ENCODE results near the gene PGAP1. TPM values are rescaled to one million over a fixed set of nuclear protein-coding genes. Genes with fewer than 3 reads are reported as not detected.

The PGAP1 gene
- total RNA-seq, 4 donors from 2014 or later = 6.5 to 15.6 (median 9.2) TPM

- Histone ChIP-seq H3K27me3 (no peaks in the 10 kb centered on the region), H3K36me3 (no peaks in the 10 kb centered on the region), H3K27ac (peak overlapping the region; percentile 92 to 96 (median 94)), H3K4me3 (peak overlapping the region; percentile 63 to 91 (median 86)), H3K4me1 (peaks cover 0 to 63% (median 10%) of the 10 kb centered on the region in 3 donors), H3K9me3 (no peaks in the 10 kb centered on the region)
- DNase-seq = no peak
- intact Hi-C loops (cut with DNase I) = no loop called here
- WGBS, 2 donors = 6% methylated on average over 22 of the region's 22 CpGs
- TF ChIP-seq POLR2A (IDR thresholded peaks at IDR 0.05) = no peak
- no peak for TF ChIP-seq CTCF (IDR thresholded peaks at IDR 0.05)
Measured at GRCh38 chr2:196927376-196928225, 1.1 kb upstream of the PGAP1 start.

GRCh38 chr2:196925768-196926561 lies 542 bp downstream of the PGAP1 start:
- WGBS, 2 donors = 0% methylated on average over 36 to 37 of the region's 37 CpGs
- H3K9me3 ChIP-seq = no peaks in the 10 kb centered on the region
- no peaks in the 10 kb centered on the region for H3K27me3 ChIP-seq
- TF ChIP-seq CTCF (IDR thresholded peaks at IDR 0.05) = no peak
- no peak for TF ChIP-seq POLR2A (IDR thresholded peaks at IDR 0.05)
- H3K4me1 ChIP-seq = peaks cover 0 to 47% (median 10%) of the 10 kb centered on the region in 3 donors
- H3K36me3 ChIP-seq = no peaks in the 10 kb centered on the region
- DNase-seq = no peak
- peak overlapping the region; percentile 63 to 91 (median 86) for H3K4me3 ChIP-seq
- intact Hi-C loops (cut with DNase I) = no loop called here
- H3K27ac ChIP-seq = peak overlapping the region; percentile 92 to 96 (median 94)

- Histone ChIP-seq H3K4me1 (peaks cover 0 to 45% (median 10%) of the 10 kb centered on the region in 3 donors), H3K9me3 (no peaks in the 10 kb centered on the region), H3K27ac (peak overlapping the region; percentile 92 to 96 (median 94)), H3K36me3 (no peaks in the 10 kb centered on the region), H3K27me3 (no peaks in the 10 kb centered on the region), H3K4me3 (peak overlapping the region; percentile 63 to 91 (median 86))
- WGBS, 2 donors = 13 to 17% methylated on average over 11 of the region's 11 CpGs
- TF ChIP-seq CTCF (IDR thresholded peaks at IDR 0.05) = no peak
- no peak for TF ChIP-seq POLR2A (IDR thresholded peaks at IDR 0.05)
- intact Hi-C loops (cut with DNase I) = no loop called here
- DNase-seq = no peak
Measured at GRCh38 chr2:196925051-196925767, 1.3 kb downstream of the PGAP1 start.

- DNase-seq = no peak
- H3K27me3 ChIP-seq = no peaks in the 10 kb centered on the region
- peaks cover 0 to 45% (median 10%) of the 10 kb centered on the region in 3 donors for H3K4me1 ChIP-seq
- H3K4me3 ChIP-seq = peak overlapping the region in 2 of 4 donors; percentile 87 to 91
- H3K36me3 ChIP-seq = no peaks in the 10 kb centered on the region
- intact Hi-C loops (cut with DNase I) = no loop called here
- H3K27ac ChIP-seq = no peak overlapping the region
- TF ChIP-seq POLR2A (IDR thresholded peaks at IDR 0.05) (no peak), CTCF (IDR thresholded peaks at IDR 0.05) (no peak)
- H3K9me3 ChIP-seq = no peaks in the 10 kb centered on the region
Measured at GRCh38 chr2:196924051-196924450, 2.5 kb downstream of the PGAP1 start.
